H1 (cell line): ENCODE measurements around the gene PROKR1. TPM values are rescaled to one million over a fixed set of nuclear protein-coding genes. Genes with fewer than 3 reads are reported as not detected.

Source experiments
- RNF2 ChIP-seq: fragments of 200-900, 300-1000 bp; sonication (generic); IDR thresholded peaks from 2 replicates; pipeline ENCODE4 v1.7.1; 2016; ENCODE audit warnings: borderline replicate concordance, low read depth, mild to moderate bottlenecking, antibody characterized with exemption, low read length; ENCODE audit not compliant: poor library complexity, severe bottlenecking; ENCODE audit errors: missing control alignments
- polyA plus RNA-seq, 7 experiments: library from polyadenylated mRNA; depleted of rRNA in 3 of 7; stranded (reverse) in 5 of 7; unstranded in 2 of 7; fragments of >200 nt in 5 of 7; fragments of 200-250 nt in 2 of 7; gene quantifications; 1 replicate in 5 of 7; 2 replicates in 1 of 7; 4 replicates in 1 of 7; pipeline versions ENCODE4 v1.2.1 to v1.2.3, GENCODE V29; 2011 to 2013; ENCODE audit warnings: missing spikeins in 2 of 7, mixed read lengths in 2 of 7
- total RNA-seq: library from RNA; stranded (reverse); fragmentation: NEBNext Ultra II Directional; extraction: Animal tissue kit (Norgen Biotek cat#: 25700); gene quantifications from 2 replicates; pipeline ENCODE4 v1.2.1, GENCODE V29; 2021

PROKR1 gene
- total and polyA plus RNA-seq, 2 of the 8 experiments (the other 6 are each of a cell fraction or from before 2014, with no cell fraction given): 1.8 to 3.9 TPM

DNA sequence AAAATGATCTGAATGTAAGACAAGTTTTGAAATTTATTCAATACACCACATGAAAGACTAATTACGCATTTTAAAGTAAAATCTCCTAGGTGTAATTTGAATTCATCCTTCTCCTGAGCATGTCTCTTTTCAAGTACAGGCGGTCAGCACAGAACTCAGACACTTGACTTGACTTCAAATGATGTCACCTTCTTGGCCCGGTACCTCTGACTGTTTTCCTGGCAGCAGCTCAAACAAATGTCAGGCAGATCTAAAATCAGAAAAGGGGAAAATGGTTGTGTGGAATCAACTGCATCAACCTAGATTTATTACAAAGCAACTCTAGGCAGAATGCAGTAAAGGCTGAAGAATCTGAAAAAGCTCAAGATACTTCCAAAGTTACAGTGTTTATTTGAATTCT, 11.4 kb upstream of the PROKR1 start (continued):
- TF ChIP-seq RNF2: no peak
